Suppressor macrophage treated with lipopolysaccharide for 1 hour (primary cell): Measurements from ENCODE around the gene NDUFA8.

Source experiments
- DNase-seq, 3 donors: peaks; one replicate each; pipeline ENCODE4 v3.0.0-alpha.2; 2020 to 2022

Gene NDUFA8

GRCh38 chr9:122183501-122183900, 23.9 kb upstream of the NDUFA8 start:
- DNase-seq = no peak

- DNase-seq = no peak
These were observed 21.1 kb upstream of the NDUFA8 start for GRCh38 chr9:122180633-122181032.

- DNase-seq = no peak
These were observed 20.1 kb upstream of the NDUFA8 start for GRCh38 chr9:122179690-122180074.

- DNase-seq = no peak
These were observed 19.6 kb upstream of the NDUFA8 start for GRCh38 chr9:122179054-122179689.

- DNase-seq = no peak
These were observed 17.3 kb upstream of the NDUFA8 start for GRCh38 chr9:122176916-122177315.

GRCh38 chr9:122173670-122174069, 14.1 kb upstream of the NDUFA8 start:
- DNase-seq = no peak

- DNase-seq = no peak
These were observed 12.6 kb upstream of the NDUFA8 start for GRCh38 chr9:122172131-122172530.

GRCh38 chr9:122168356-122168755, 8.8 kb upstream of the NDUFA8 start:
- DNase-seq = peak in 1 of 3 donors; percentile 28

GRCh38 chr9:122164286-122164685, 4.7 kb upstream of the NDUFA8 start:
- no peak for DNase-seq

- DNase-seq = no peak
These were observed 2.8 kb upstream of the NDUFA8 start for GRCh38 chr9:122162415-122162814.

- DNase-seq = no peak
These were observed 307 bp upstream of the NDUFA8 start for GRCh38 chr9:122159925-122160246.

- peak; percentile 47 to 53 (median 47) for DNase-seq
These were observed 1.4 kb downstream of the NDUFA8 start for GRCh38 chr9:122158202-122158601.

GRCh38 chr9:122155796-122156195, 3.8 kb downstream of the NDUFA8 start:
- DNase-seq = peak; percentile 54 to 74 (median 69)

- DNase-seq = no peak
These were observed 8.2 kb downstream of the NDUFA8 start for GRCh38 chr9:122151267-122151828.

- no peak for DNase-seq
These were observed 14.1 kb downstream of the NDUFA8 start for GRCh38 chr9:122145592-122145863.

GRCh38 chr9:122144836-122145591, 14.6 kb downstream of the NDUFA8 start:
- no peak for DNase-seq

GRCh38 chr9:122143876-122144405, 15.6 kb downstream of the NDUFA8 start:
- no peak for DNase-seq

- no peak for DNase-seq
These were observed 16.3 kb downstream of the NDUFA8 start for GRCh38 chr9:122143296-122143695.

- DNase-seq = no peak
These were observed 17.9 kb downstream of the NDUFA8 start for GRCh38 chr9:122141671-122142070.

- DNase-seq = no peak
These were observed 19.0 kb downstream of the NDUFA8 start for GRCh38 chr9:122140368-122141193.

GRCh38 chr9:122138560-122139268, 20.9 kb downstream of the NDUFA8 start:
- DNase-seq = no peak

- DNase-seq = no peak
These were observed 24.1 kb downstream of the NDUFA8 start for GRCh38 chr9:122135529-122135859.
